Measurements from ENCODE around the gene KAZN.

- TF ChIP-seq CTCF (IDR thresholded peaks at IDR 0.05) (no peak), EP300 (IDR thresholded peaks at IDR 0.05) (no peak), POLR2A (IDR thresholded peaks at IDR 0.05) (no peak)
These were observed 253.3 kb downstream of the KAZN start for GRCh38 chr1:14851760-14852159.
